Esophagus muscularis mucosa (tissue), 4 donors: ENCODE measurements around the gene ATOX1.

Experiments used
- CTCF ChIP-seq, 3 experiments: fragments of 200-600 bp in 2 of 3; fragments of 450-650 bp in 1 of 3; sonication (generic) in 2 of 3; IDR thresholded peaks; one replicate each; pipeline ENCODE4 v1.5.1; 2017 to 2019; ENCODE audit warnings: antibody characterized with exemption in 3 of 3, mild to moderate bottlenecking in 2 of 3, moderate library complexity in 1 of 3
- EP300 ChIP-seq: sonication (generic); formaldehyde crosslinking; IDR thresholded peaks from one replicate; pipeline ENCODE4 v1.6.1; 2017; ENCODE audit warnings: antibody characterized with exemption
- POLR2A ChIP-seq: fragments of 450-650 bp; IDR thresholded peaks from one replicate; pipeline ENCODE4 v1.6.1; 2017; ENCODE audit warnings: antibody characterized with exemption, moderate library complexity, mild to moderate bottlenecking, low read depth
- POLR2AphosphoS5 ChIP-seq, 2 donors: sonication (generic); formaldehyde crosslinking; IDR thresholded peaks; one replicate each; pipeline ENCODE4 v1.6.1; 2017; ENCODE audit warnings: antibody characterized with exemption in 2 of 2

DNA sequence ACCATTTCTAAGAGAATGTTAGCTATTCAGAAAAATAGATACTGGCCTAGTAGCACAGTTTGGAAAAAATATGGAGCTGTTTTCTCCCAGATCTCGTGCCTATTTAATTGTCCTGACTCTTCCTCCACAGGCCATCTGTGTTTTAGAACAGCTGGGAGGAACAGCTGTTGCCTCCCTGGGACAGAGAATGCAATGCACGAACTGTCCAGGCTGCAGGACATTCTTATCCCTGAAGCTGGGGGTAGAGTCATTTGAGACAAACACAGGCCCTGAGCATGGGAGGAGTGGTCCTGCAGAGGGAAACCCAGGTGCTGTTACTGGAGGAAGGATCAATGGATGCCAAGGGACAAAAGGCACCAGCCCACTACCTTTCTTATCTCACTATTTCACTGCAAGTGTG lies 50.9 kb downstream of the ATOX1 start:
- no peak for TF ChIP-seq POLR2AphosphoS5 (IDR thresholded peaks at IDR 0.05)
- TF ChIP-seq CTCF (IDR thresholded peaks at IDR 0.05) = no peak
- no peak for TF ChIP-seq POLR2A
- no peak for TF ChIP-seq EP300
